ENCODE data around the gene PLEKHG2.
"Not testable (repeated sequence)": the region's sequence is repeated elsewhere in the genome, so short reads cannot be mapped to it uniquely, and the experiment has no call there.

Gene PLEKHG2

DNA sequence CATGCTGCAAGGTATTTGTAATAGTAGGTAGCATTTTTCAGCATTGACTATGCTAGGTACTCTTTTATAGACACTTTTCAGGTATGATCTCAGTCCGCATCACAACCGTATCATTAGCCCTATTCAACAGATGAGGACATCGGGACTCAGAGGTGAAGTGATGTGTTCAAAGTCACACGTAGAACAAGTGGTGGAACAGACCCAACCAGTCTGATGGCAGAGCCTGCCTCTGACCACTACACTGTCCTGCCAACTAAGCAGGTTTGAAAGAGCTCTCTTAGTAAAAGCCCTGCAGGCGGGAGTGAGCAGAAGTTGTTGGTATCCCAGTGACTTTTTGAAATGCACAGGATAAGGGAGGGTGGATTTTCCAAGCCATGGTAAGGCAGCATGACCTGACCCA lies 41.7 kb upstream of the PLEKHG2 start:
- DNase-seq (ENCODE audit: low read depth) = no peak
- no peak overlapping the region for H3K4me3 ChIP-seq (ENCODE audit: low read depth, low read length)
- TF ChIP-seq CTCF (IDR thresholded peaks at IDR 0.05; ENCODE audit: control insufficient read depth, extremely low read depth, insufficient read depth) = no peak

DNA sequence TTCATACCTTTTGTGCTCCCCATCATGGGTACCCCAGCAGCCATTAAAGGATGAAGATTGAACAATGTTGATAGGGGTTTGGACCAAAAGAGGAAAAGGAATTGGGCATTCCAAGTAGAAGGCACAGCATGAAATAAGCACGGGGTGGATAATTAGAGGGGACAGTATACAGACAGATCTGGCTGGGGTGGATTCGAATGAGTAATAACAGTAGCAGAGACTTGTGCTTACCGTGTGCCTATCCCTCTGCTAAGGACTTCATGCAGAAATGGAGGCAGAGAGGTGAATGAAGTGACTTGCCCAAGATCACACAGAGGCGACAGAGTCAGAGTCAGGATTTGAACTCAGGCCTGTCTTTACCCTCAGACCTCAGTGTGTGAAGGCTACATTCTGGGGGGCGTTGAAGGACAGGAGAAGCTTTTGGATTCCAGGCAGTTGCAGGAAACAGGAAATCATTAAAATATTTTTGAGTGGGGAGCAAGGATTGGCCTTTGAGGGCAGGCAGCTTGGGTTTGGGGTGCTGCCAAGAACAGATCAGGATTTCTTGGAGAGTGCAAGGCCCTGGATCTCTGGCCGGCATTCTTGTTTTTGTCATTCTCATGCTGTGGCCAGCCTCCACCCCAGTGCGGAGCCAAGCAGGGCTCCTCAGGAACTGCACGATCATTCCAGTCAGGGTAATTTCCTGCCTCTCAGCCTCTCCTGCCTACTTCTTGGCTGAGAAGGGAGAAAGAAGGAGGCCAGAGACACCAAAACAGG lies 40.2 kb upstream of the PLEKHG2 start:
- TF ChIP-seq CTCF (IDR thresholded peaks at IDR 0.05; ENCODE audit: control insufficient read depth, extremely low read depth, insufficient read depth) = no peak
- H3K4me3 ChIP-seq (ENCODE audit: low read depth, low read length) = no peak overlapping the region
- DNase-seq (ENCODE audit: low read depth) = no peak

DNA sequence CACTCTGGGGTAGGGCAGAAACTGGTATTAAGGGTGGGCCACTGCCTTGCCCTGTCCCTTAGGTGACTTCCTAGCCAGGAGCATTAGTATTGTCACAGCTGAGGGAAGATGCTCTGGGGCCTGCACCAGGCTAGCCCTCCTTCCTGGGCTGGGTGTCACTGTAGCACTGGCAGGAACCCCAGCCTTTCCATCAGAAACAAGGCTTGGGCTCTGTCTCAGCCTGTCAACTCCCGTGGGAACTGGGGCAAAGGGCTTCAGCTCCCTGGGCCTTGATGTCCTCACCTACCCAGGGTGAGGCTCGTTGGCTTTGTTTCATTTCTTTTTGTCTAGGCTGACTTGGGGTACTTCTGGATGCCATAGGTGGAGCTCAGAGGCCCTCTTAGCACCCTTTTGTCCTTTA lies 39.5 kb upstream of the PLEKHG2 start:
- no peak for DNase-seq (ENCODE audit: low read depth)
- TF ChIP-seq CTCF (IDR thresholded peaks at IDR 0.05; ENCODE audit: control insufficient read depth, extremely low read depth, insufficient read depth) = no peak
- no peak overlapping the region for H3K4me3 ChIP-seq (ENCODE audit: low read depth, low read length)

- DNase-seq (ENCODE audit: low read depth) = no peak
- no peak for TF ChIP-seq CTCF (IDR thresholded peaks at IDR 0.05; ENCODE audit: control insufficient read depth, extremely low read depth, insufficient read depth)
- no peak overlapping the region for H3K4me3 ChIP-seq (ENCODE audit: low read depth, low read length)
These were observed 36.5 kb upstream of the PLEKHG2 start for GRCh38 chr19:39375929-39376328.

DNA sequence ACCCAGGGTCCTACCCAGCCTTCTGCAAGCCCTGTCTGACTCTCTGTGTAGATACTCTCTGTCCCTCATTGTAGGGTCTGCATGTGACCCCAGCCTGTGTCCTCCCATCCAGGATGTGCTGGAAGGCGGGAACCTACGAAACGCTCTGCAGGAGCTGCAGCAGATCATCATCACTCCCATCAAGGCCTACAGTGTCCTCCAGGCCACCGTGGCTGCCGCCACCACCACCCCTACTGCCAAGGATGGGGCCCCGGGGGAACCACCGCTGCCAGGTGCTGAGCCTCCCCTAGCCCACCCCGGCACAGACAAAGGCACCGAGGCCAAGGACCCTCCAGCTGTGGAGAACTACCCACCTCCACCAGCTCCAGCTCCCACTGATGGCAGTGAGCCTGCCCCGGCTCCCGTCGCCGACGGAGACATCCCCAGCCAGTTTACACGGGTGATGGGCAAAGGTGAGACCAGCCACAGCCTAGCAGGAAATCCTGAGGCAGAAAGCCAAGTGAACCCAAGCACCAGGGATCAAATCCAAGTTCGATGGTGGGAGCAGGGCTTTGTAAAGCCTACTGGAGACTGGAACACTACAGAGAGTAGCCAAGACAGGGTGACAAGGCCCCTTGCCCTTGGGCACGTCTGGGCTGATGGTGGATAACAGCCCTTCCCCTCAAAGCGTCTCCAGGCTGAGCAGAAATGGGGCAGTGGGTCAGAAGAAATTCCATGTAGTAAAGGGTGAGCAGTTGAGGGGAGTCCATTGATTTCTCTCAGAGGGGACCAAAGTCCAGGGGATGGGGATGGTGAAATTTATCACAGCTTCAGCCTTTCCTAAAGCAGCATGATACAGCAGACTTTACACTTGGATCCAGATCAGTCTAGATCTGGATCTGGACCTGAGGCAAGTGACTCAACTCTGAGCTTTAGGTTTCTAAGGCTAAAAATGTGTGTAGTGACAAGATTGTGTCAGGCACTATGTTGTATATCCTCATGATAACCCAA lies 34.8 kb upstream of the PLEKHG2 start:
- no peak for DNase-seq (ENCODE audit: low read depth)
- H3K4me3 ChIP-seq (ENCODE audit: low read depth, low read length) = no peak overlapping the region
- no peak for TF ChIP-seq CTCF (IDR thresholded peaks at IDR 0.05; ENCODE audit: control insufficient read depth, extremely low read depth, insufficient read depth)

GRCh38 chr19:39379366-39379765 lies 33.1 kb upstream of the PLEKHG2 start:
- H3K4me3 ChIP-seq (ENCODE audit: low read depth, low read length); DNase-seq (ENCODE audit: low read depth): not testable (repeated sequence)

DNA sequence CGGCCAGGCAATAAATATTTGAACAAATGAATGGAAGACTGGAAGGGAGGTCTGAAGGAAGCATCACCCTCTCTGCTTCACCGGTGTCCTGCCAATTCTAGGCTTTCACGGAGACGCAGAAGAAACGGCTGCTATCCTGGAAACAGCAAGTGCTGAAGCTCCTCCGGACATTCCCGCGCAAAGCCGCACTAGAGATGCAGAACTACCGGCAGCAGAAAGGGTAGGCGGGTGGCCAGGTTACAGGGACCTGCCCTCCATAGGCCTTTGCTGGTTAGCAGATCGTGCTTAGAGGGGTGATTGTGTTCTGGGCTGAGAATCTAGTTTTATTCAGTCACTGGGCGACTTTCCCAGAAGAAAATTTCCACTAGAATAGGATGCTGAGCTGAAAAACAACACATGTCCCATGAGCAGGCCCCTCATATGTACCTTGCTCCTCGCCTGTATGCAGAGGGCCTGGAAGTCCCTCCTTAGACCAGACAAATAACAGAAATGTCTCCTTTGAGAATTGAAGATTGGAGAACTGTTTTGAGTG lies 32.5 kb upstream of the PLEKHG2 start:
- no peak for DNase-seq (ENCODE audit: low read depth)
- H3K4me3 ChIP-seq (ENCODE audit: low read depth, low read length) = no peak overlapping the region
- no peak for TF ChIP-seq CTCF (IDR thresholded peaks at IDR 0.05; ENCODE audit: control insufficient read depth, extremely low read depth, insufficient read depth)

Measured in LNCaP clone FGC (cell line).